Midbrain (tissue), 1 donor: ENCODE measurements around the gene HEY2.
A peak's percentile ranks its signal among the peaks of the same experiment; 100 is the strongest.
"Not testable (repeated sequence)": the region's sequence is repeated elsewhere in the genome, so short reads cannot be mapped to it uniquely, and the experiment has no call there.

ENCODE experiments used
- DNase-seq: peaks from one replicate; lab custom pipeline; 2025; lab: John Stamatoyannopoulos, UW

HEY2 gene

GRCh38 chr6:125749173-125749864 lies at the start of gene HEY2:
HEY2 (plus strand) TSS chr6:125749632; CDS start chr6:125749777, 145 bp downstream.
- DNase-seq: peak; percentile 97

- peak; percentile 63 for DNase-seq
Measured at GRCh38 chr6:125700581-125701353, 48.7 kb upstream of the HEY2 start.

- DNase-seq: no peak
Measured at GRCh38 chr6:125701354-125701668, 48.1 kb upstream of the HEY2 start.

GRCh38 chr6:125703882-125704281 lies 45.5 kb upstream of the HEY2 start:
- DNase-seq: not testable (repeated sequence)

GRCh38 chr6:125707615-125708243 lies 41.7 kb upstream of the HEY2 start:
- no peak for DNase-seq

- no peak for DNase-seq
Measured at GRCh38 chr6:125711013-125711675, 38.3 kb upstream of the HEY2 start.

GRCh38 chr6:125714441-125715090 lies 34.9 kb upstream of the HEY2 start:
- DNase-seq: no peak

GRCh38 chr6:125717120-125717731 lies 32.2 kb upstream of the HEY2 start:
- DNase-seq: no peak

GRCh38 chr6:125718109-125718508 lies 31.3 kb upstream of the HEY2 start:
- DNase-seq: no peak

- DNase-seq: no peak
Measured at GRCh38 chr6:125722886-125723285, 26.5 kb upstream of the HEY2 start.

- DNase-seq: no peak
Measured at GRCh38 chr6:125727216-125727615, 22.2 kb upstream of the HEY2 start.

- no peak for DNase-seq
Measured at GRCh38 chr6:125728739-125729138, 20.7 kb upstream of the HEY2 start.

GRCh38 chr6:125729983-125730382 lies 19.4 kb upstream of the HEY2 start:
- no peak for DNase-seq

GRCh38 chr6:125732398-125732797 lies 17.0 kb upstream of the HEY2 start:
- no peak for DNase-seq

GRCh38 chr6:125733516-125734300 lies 15.7 kb upstream of the HEY2 start:
- DNase-seq: peak; percentile 46

- DNase-seq: no peak
Measured at GRCh38 chr6:125738276-125738675, 11.2 kb upstream of the HEY2 start.

GRCh38 chr6:125739364-125739763 lies 10.1 kb upstream of the HEY2 start:
- no peak for DNase-seq

GRCh38 chr6:125741336-125741735 lies 8.1 kb upstream of the HEY2 start:
- DNase-seq: no peak

- DNase-seq: no peak
Measured at GRCh38 chr6:125742024-125742423, 7.4 kb upstream of the HEY2 start.

- no peak for DNase-seq
Measured at GRCh38 chr6:125742464-125743120, 6.8 kb upstream of the HEY2 start.
